ENCODE data around the gene GLIS1. TPM values are rescaled to one million over a fixed set of nuclear protein-coding genes. Genes with fewer than 3 reads are reported as not detected.

Gene GLIS1
- total RNA-seq, 1 experiment from 2014 or later = 0.39 TPM

DNA sequence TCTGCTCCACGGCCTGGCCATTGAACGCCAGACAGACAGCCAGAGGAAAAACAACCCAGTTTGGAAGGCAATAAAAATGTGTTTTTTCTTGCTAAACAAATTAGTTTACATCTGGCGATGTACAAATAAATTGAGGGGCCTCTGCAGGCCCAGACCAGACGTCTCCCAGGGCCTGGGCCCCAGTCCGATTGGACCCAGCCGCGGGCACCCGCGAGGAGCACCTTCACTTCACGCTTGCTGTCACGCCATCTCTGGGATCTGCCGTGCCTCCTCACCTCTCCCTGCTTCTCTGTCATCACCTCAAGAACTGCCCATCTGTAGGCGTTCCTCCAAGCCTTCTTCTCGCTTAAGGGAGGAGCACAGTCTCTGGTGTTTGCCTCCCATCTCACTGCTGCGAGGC, 61.5 kb downstream of the GLIS1 start:
- intact Hi-C loops (cut with micrococcal nuclease) = no loop called here
- TF ChIP-seq ZNF274 (IDR thresholded peaks at IDR 0.05; ENCODE audit: low read depth, low read length) (no peak), JUND (IDR thresholded peaks at IDR 0.05) (no peak), POLR2A (IDR thresholded peaks at IDR 0.05; ENCODE audit: borderline replicate concordance, extremely low read depth, insufficient read depth, insufficient read length) (no peak), SRF (IDR thresholded peaks at IDR 0.05; ENCODE audit: low read depth) (no peak), ZFX (IDR thresholded peaks at IDR 0.05) (no peak), REST (IDR thresholded peaks at IDR 0.05; ENCODE audit: low read depth) (no peak), YY1 (IDR thresholded peaks at IDR 0.05; ENCODE audit: extremely low read depth, insufficient replicate concordance, low read depth, low read length) (no peak), SIN3A (IDR thresholded peaks at IDR 0.05; ENCODE audit: low read depth) (no peak), MAX (IDR thresholded peaks at IDR 0.05) (no peak), EZH2phosphoT487 (IDR thresholded peaks at IDR 0.05; ENCODE audit: borderline replicate concordance) (no peak), EGR1 (IDR thresholded peaks at IDR 0.05; ENCODE audit: low read depth) (no peak), POLR2AphosphoS5 (IDR thresholded peaks at IDR 0.05; ENCODE audit: low read depth, low read length) (no peak), FOSL1 (IDR thresholded peaks at IDR 0.05; ENCODE audit: low read depth) (no peak), CEBPB (IDR thresholded peaks at IDR 0.05; ENCODE audit: low read depth) (no peak), ATF3 (IDR thresholded peaks at IDR 0.05) (no peak), CBX3 (IDR thresholded peaks at IDR 0.05; ENCODE audit: low read depth) (no peak)
- TF ChIP-seq, protein P1, sequence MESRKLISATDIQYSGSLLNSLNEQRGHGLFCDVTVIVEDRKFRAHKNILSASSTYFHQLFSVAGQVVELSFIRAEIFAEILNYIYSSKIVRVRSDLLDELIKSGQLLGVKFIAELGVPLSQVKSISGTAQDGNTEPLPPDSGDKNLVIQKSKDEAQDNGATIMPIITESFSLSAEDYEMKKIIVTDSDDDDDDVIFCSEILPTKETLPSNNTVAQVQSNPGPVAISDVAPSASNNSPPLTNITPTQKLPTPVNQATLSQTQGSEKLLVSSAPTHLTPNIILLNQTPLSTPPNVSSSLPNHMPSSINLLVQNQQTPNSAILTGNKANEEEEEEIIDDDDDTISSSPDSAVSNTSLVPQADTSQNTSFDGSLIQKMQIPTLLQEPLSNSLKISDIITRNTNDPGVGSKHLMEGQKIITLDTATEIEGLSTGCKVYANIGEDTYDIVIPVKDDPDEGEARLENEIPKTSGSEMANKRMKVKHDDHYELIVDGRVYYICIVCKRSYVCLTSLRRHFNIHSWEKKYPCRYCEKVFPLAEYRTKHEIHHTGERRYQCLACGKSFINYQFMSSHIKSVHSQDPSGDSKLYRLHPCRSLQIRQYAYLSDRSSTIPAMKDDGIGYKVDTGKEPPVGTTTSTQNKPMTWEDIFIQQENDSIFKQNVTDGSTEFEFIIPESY (IDR thresholded peaks at IDR 0.05; ENCODE audit: extremely low read depth, insufficient replicate concordance, low read length) = no peak
- TF ChIP-seq, protein P2, sequence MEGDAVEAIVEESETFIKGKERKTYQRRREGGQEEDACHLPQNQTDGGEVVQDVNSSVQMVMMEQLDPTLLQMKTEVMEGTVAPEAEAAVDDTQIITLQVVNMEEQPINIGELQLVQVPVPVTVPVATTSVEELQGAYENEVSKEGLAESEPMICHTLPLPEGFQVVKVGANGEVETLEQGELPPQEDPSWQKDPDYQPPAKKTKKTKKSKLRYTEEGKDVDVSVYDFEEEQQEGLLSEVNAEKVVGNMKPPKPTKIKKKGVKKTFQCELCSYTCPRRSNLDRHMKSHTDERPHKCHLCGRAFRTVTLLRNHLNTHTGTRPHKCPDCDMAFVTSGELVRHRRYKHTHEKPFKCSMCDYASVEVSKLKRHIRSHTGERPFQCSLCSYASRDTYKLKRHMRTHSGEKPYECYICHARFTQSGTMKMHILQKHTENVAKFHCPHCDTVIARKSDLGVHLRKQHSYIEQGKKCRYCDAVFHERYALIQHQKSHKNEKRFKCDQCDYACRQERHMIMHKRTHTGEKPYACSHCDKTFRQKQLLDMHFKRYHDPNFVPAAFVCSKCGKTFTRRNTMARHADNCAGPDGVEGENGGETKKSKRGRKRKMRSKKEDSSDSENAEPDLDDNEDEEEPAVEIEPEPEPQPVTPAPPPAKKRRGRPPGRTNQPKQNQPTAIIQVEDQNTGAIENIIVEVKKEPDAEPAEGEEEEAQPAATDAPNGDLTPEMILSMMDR (IDR thresholded peaks at IDR 0.05 in 2 of 3, conservative IDR thresholded peaks at IDR 0.05 in 1 of 3; ENCODE audit: borderline replicate concordance in 1 of 3, insufficient read depth in 1 of 3, low read depth in 2 of 3, low read length in 2 of 3) = no peak
- ChIA-PET RAD21 (ENCODE audit: low non-redundant PET in 1 of 2, low total read pairs in 2 of 2, uncharacterized antibody in 2 of 2, unreplicated experiment in 2 of 2) (no interaction called here), CTCF (no interaction called here), POLR2A (no interaction called here)
- Histone ChIP-seq H3K79me2 (ENCODE audit: insufficient read depth, low read length) (no peaks in the 10 kb centered on the region), H3K9me3 (ENCODE audit: control insufficient read depth in 1 of 2, insufficient read depth in 1 of 2, low read depth in 1 of 2, low read length in 2 of 2) (no peaks in the 10 kb centered on the region), H3K27me3 (ENCODE audit: insufficient read depth, low read length) (0 out of 2 replicates have a peak, but pooled peaks cover 3% of the 10 kb centered on the region), H3K4me1 (ENCODE audit: control insufficient read depth in 1 of 2, insufficient read depth in 2 of 2, low read length in 2 of 2) (peaks cover 3 to 4% of the 10 kb centered on the region in 2 experiments; a peak in 2 of 4 replicates), H3K4me2 (ENCODE audit: low read length) (no peak overlapping the region), H3K27ac (ENCODE audit: low read depth, low read length) (no peak overlapping the region), H4K20me1 (ENCODE audit: insufficient read depth) (no peaks in the 10 kb centered on the region), H3K36me3 (ENCODE audit: control insufficient read depth in 1 of 2, insufficient read depth in 2 of 2, low read length in 2 of 2) (no peaks in the 10 kb centered on the region), H3K9ac (ENCODE audit: low read length) (no peak overlapping the region), H3K9me2 (ENCODE audit: insufficient read depth) (no peaks in the 10 kb centered on the region), H2AFZ (ENCODE audit: low read depth, low read length, poor library complexity, severe bottlenecking) (no peak overlapping the region), H3K4me3 (replicated peaks in 1 of 2; ENCODE audit: low read depth in 1 of 2, low read length in 2 of 2) (no peak overlapping the region)
- ATAC-seq (no peak), DNase-seq (ENCODE audit: low read depth, low spot score) (no peak)
- BruUV-seq (replicated peaks) = no TSS peak
